ENCODE results near the gene RAB5B. TPM values are rescaled to one million over a fixed set of nuclear protein-coding genes. Genes with fewer than 3 reads are reported as not detected.
"Not testable (repeated sequence)": the region's sequence is repeated elsewhere in the genome, so short reads cannot be mapped to it uniquely, and the experiment has no call there.

RAB5B gene
- total and polyA plus RNA-seq, 2 experiments from 2014 or later, result 79.1 to 103 TPM

DNA sequence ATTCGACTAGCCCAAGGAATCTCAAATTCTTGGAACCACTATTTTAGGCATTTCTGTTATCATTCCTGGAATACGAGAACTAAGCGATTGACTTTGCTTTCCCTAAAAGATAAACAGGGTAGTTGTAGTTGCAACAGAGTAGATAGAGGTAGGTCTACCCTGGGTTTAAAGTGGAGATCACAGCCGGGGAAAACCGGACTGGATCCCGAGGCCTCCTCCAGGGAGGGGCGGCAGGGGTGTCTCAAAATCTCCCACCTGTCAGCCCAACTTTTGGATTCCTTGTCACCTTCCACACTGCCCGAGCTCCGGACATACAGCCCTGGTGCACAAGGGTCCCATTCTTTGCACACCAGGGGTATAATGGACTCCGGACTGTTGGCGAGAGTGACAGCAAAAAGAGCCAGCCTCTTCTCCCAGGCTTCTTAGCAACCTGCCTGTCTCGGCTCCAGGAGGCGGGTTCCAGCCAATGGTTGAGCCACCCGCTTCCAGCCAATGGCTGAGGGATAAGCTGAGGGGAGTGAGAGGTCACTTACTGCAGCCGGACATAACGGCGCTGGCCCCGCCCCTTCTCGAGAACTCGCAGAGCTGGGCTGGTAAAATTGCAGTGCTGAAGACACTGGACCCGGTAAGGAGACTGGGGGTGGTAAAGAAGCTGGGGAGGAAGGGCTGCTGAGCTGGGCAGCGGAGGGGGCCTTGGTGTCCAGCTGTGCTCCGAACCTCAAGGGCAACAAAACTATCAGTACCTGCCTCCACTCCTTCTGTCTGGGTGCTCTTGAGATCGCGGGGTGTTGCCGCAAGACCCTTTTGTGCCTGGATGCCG is 23.0 kb downstream of the RAB5B start, which contains the start of gene SUOX:
SUOX (plus strand) TSS at position 562 of the 820 bp plus-strand sequence. CDS start 4,946 bp downstream, outside the sequence.
- H2AFZ ChIP-seq, result no peak within 1 kb of the TSS
- TF ChIP-seq, protein P1, sequence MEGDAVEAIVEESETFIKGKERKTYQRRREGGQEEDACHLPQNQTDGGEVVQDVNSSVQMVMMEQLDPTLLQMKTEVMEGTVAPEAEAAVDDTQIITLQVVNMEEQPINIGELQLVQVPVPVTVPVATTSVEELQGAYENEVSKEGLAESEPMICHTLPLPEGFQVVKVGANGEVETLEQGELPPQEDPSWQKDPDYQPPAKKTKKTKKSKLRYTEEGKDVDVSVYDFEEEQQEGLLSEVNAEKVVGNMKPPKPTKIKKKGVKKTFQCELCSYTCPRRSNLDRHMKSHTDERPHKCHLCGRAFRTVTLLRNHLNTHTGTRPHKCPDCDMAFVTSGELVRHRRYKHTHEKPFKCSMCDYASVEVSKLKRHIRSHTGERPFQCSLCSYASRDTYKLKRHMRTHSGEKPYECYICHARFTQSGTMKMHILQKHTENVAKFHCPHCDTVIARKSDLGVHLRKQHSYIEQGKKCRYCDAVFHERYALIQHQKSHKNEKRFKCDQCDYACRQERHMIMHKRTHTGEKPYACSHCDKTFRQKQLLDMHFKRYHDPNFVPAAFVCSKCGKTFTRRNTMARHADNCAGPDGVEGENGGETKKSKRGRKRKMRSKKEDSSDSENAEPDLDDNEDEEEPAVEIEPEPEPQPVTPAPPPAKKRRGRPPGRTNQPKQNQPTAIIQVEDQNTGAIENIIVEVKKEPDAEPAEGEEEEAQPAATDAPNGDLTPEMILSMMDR (IDR thresholded peaks at IDR 0.05; ENCODE audit: poor library complexity), result no peak
- TF ChIP-seq EZH2phosphoT487 (IDR thresholded peaks at IDR 0.05; ENCODE audit: low read depth, severe bottlenecking, unreplicated experiment) (no peak), EZH2 (IDR thresholded peaks at IDR 0.05; ENCODE audit: borderline replicate concordance) (no peak)
- H3K4me1 ChIP-seq (ENCODE audit: insufficient read depth), result peaks cover 12% of the 10 kb centered on the region
- peak; percentile 97 for DNase-seq (ENCODE audit: low spot score)
- WGBS (ENCODE audit: low lambda C conversion rate, missing lambda C conversion rate), result 4% methylated on average over 27 of the region's 27 CpGs
- H3K4me3 ChIP-seq, result peak within 1 kb of the TSS; percentile 18
- H3K4me2 ChIP-seq, result peak within 1 kb of the TSS; percentile 76
- no peaks in the 10 kb centered on the region for H3K36me3 ChIP-seq (replicated peaks; ENCODE audit: insufficient read depth, low read depth)
- no peaks in the 10 kb centered on the region for H3K9me2 ChIP-seq (replicated peaks; ENCODE audit: insufficient read depth)
- H3K27ac ChIP-seq, result peak within 1 kb of the TSS; percentile 67
- no peaks in the 10 kb centered on the region for H3K9me3 ChIP-seq (ENCODE audit: low read depth)
- no peaks in the 10 kb centered on the region for H3K27me3 ChIP-seq
- no peaks in the 10 kb centered on the region for H4K20me1 ChIP-seq (ENCODE audit: insufficient read depth, poor library complexity, severe bottlenecking)
- H3K79me2 ChIP-seq, result peaks cover 17% of the 10 kb centered on the region

DNA sequence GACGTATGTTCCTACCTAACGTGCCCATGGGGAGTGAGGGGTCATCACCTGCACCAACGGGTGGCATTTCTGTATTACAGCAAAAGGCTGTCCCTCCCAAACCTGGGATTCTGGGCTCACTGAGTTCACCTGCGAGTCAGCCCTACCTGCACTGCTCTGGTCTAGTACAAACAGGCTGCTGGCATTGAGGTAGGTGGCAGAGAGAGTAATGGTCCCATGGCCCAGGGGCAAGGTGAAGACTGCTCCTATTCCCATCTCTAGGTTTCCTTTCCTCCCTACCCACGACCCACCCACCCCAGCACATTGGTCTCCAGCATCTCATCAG is 23.6 kb downstream of the RAB5B start:
- Histone ChIP-seq H3K79me2 (peaks cover 17% of the 10 kb centered on the region), H3K9me3 (ENCODE audit: low read depth) (no peaks in the 10 kb centered on the region), H2AFZ (no peak overlapping the region), H3K4me1 (ENCODE audit: insufficient read depth) (peaks cover 14% of the 10 kb centered on the region), H3K9me2 (replicated peaks; ENCODE audit: insufficient read depth) (no peaks in the 10 kb centered on the region), H4K20me1 (ENCODE audit: insufficient read depth, poor library complexity, severe bottlenecking) (no peaks in the 10 kb centered on the region), H3K27me3 (no peaks in the 10 kb centered on the region), H3K4me3 (peak overlapping the region; percentile 18), H3K36me3 (replicated peaks; ENCODE audit: insufficient read depth, low read depth) (no peaks in the 10 kb centered on the region), H3K27ac (peak overlapping the region; percentile 63), H3K4me2 (peak overlapping the region; percentile 76)
- WGBS (ENCODE audit: low lambda C conversion rate, missing lambda C conversion rate), result 0% methylated on average over 5 of the region's 5 CpGs
- DNase-seq (ENCODE audit: low spot score), result peak; percentile 23
- TF ChIP-seq EZH2 (IDR thresholded peaks at IDR 0.05; ENCODE audit: borderline replicate concordance) (no peak), EZH2phosphoT487 (IDR thresholded peaks at IDR 0.05; ENCODE audit: low read depth, severe bottlenecking, unreplicated experiment) (no peak)
- TF ChIP-seq, protein P1 (IDR thresholded peaks at IDR 0.05; ENCODE audit: poor library complexity), result no peak

DNA sequence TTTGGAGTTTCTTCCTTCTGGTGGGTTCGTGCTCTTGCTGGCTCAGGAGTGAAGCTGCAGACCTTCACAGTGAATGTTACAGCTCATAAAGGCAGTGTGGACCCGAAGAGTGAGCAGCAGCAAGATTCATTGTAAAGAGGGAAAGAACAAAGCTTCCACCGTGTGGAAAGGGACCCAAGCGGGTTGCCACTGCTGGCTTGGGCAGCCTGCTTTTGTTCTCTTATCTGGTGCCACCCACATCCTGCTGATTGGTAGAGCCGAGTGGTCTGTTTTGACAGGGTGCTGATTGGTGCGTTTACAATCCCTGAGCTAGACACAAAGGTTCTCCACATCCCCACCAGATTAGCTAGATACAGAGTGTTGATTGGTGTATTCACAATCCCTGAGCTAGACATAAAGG is 25.6 kb downstream of the RAB5B start:
- H3K79me2 ChIP-seq, result peaks cover 17% of the 10 kb centered on the region
- not testable (repeated sequence) for H3K27ac ChIP-seq; H3K9me3 ChIP-seq (ENCODE audit: low read depth); H2AFZ ChIP-seq; H3K27me3 ChIP-seq; H3K4me3 ChIP-seq; H3K4me2 ChIP-seq; H3K36me3 ChIP-seq (replicated peaks; ENCODE audit: insufficient read depth, low read depth); H3K9me2 ChIP-seq (replicated peaks; ENCODE audit: insufficient read depth); H4K20me1 ChIP-seq (ENCODE audit: insufficient read depth, poor library complexity, severe bottlenecking); DNase-seq (ENCODE audit: low spot score)
- WGBS (ENCODE audit: low lambda C conversion rate, missing lambda C conversion rate), result 89% methylated on average over 6 of the region's 6 CpGs
- H3K4me1 ChIP-seq (ENCODE audit: insufficient read depth), result peaks cover 14% of the 10 kb centered on the region

DNA sequence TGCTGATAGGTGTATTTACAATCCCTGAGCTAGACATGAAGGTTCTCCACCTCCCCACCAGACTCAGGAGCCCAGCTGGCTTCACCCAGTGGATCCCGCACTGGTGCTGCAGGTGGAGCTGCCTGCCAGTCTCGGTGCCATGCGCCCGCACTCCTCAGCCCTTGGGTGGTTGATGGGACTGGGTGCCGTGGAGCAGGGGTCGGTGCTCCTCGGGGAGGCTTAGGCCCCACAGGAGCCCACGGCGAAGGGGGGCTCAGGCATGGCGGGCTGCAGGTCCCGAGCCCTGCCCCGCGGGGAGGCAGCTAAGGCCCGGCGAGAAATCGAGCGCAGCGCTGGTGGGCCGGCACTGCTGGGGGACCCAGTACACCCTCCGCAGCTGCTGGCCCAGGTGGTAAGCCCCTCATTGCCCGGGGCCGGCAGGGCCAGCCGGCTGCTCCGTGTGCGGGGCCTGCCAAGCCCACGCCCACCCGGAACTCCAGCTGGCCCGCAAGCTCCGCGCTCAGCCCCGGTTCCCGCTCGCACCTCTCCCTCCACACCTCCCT is 26.2 kb downstream of the RAB5B start:
- 96% methylated on average over 26 of the region's 33 CpGs for WGBS (ENCODE audit: low lambda C conversion rate, missing lambda C conversion rate)
- Histone ChIP-seq H3K79me2 (peaks cover 17% of the 10 kb centered on the region), H3K4me1 (ENCODE audit: insufficient read depth) (peaks cover 14% of the 10 kb centered on the region)
- not testable (repeated sequence) for H2AFZ ChIP-seq; H3K36me3 ChIP-seq (replicated peaks; ENCODE audit: insufficient read depth, low read depth); DNase-seq (ENCODE audit: low spot score); H3K4me2 ChIP-seq; H3K27ac ChIP-seq; H3K4me3 ChIP-seq; H3K9me2 ChIP-seq (replicated peaks; ENCODE audit: insufficient read depth); H3K27me3 ChIP-seq; H3K9me3 ChIP-seq (ENCODE audit: low read depth); H4K20me1 ChIP-seq (ENCODE audit: insufficient read depth, poor library complexity, severe bottlenecking)
